GM13976 (cell line): ENCODE measurements around the gene MIOS.
"Not testable (repeated sequence)": the region's sequence is repeated elsewhere in the genome, so short reads cannot be mapped to it uniquely, and the experiment has no call there.

ENCODE experiments used
- DNase-seq: peaks from one replicate; pipeline ENCODE4 v3.0.0; 2012; ENCODE audit warnings: low spot score
- CTCF ChIP-seq: IDR thresholded peaks from 2 replicates; pipeline ENCODE4 v1.5.1; 2012; ENCODE audit warnings: borderline replicate concordance, mild to moderate bottlenecking; ENCODE audit not compliant: insufficient read depth; ENCODE audit errors: extremely low read depth, missing control alignments, control extremely low read depth
- in situ Hi-C: fragments of 300-500 bp; cut with MboI; formaldehyde crosslinking; loops from one replicate; pipeline ENCODE4 v1.12.0; 2022; ENCODE audit warnings: low sequenced_read_pairs, mixed read lengths, inconsistent platforms; ENCODE audit not compliant: unreplicated experiment

The MIOS gene

GRCh38 chr7:7647495-7648036 is 80.9 kb downstream of the MIOS start:
- TF ChIP-seq CTCF, result no peak
- no peak for DNase-seq
- in situ Hi-C loops, result no loop called here

- no peak for TF ChIP-seq CTCF
- DNase-seq, result no peak
- in situ Hi-C loops, result loop anchor here (25.0 kb wide), 1 partner anchor 562 kb away; no protein-coding TSS in a partner anchor
Measured at GRCh38 chr7:7650682-7651206, 84.1 kb downstream of the MIOS start.

- in situ Hi-C loops, result loop anchor here (25.0 kb wide), 1 partner anchor 561 kb away; no protein-coding TSS in a partner anchor
- no peak for DNase-seq
- no peak for TF ChIP-seq CTCF
Measured at GRCh38 chr7:7651479-7651878, 84.8 kb downstream of the MIOS start.

- TF ChIP-seq CTCF, result no peak
- in situ Hi-C loops, result loop anchor here (25.0 kb wide), 1 partner anchor 559 kb away; no protein-coding TSS in a partner anchor
- DNase-seq, result no peak
Measured at GRCh38 chr7:7652798-7653540, 86.3 kb downstream of the MIOS start.

- in situ Hi-C loops, result loop anchor here (25.0 kb wide), 1 partner anchor 559 kb away; no protein-coding TSS in a partner anchor
- no peak for DNase-seq
- TF ChIP-seq CTCF, result peak; percentile 23
Measured at GRCh38 chr7:7653593-7654187, 87.0 kb downstream of the MIOS start.

- no peak for TF ChIP-seq CTCF
Measured at GRCh38 chr7:7654964-7655715, 88.5 kb downstream of the MIOS start.

GRCh38 chr7:7656459-7656858 is 89.8 kb downstream of the MIOS start:
- DNase-seq, result not testable (repeated sequence)
- in situ Hi-C loops, result loop anchor here (25.0 kb wide), 1 partner anchor 556 kb away; no protein-coding TSS in a partner anchor

More at GRCh38 chr7:7654964-7655715, 88.5 kb downstream of the MIOS start:
- DNase-seq, result no peak
- in situ Hi-C loops, result loop anchor here (25.0 kb wide), 1 partner anchor 557 kb away; no protein-coding TSS in a partner anchor
